ENCODE results near the gene TTC24. TPM values are rescaled to one million over a fixed set of nuclear protein-coding genes. Genes with fewer than 3 reads are reported as not detected.
"Not testable (repeated sequence)": the region's sequence is repeated elsewhere in the genome, so short reads cannot be mapped to it uniquely, and the experiment has no call there.

Gene TTC24
- polyA plus RNA-seq, 1 donor from 2014 or later: not detected

GRCh38 chr1:156551869-156552268 is 27.7 kb upstream of the TTC24 start:
- Histone ChIP-seq H4K20me1 (ENCODE audit: insufficient read depth) (no peaks in the 10 kb centered on the region), H3K27ac (ENCODE audit: low read length) (no peak overlapping the region), H3K4me2 (ENCODE audit: low read length) (no peak overlapping the region), H3K9me2 (ENCODE audit: insufficient read depth, low read length) (no peaks in the 10 kb centered on the region), H3K79me2 (replicated peaks; ENCODE audit: insufficient read depth, low read length) (no peaks in the 10 kb centered on the region), H3F3A (ENCODE audit: insufficient read depth, low read length, poor library complexity, severe bottlenecking) (no peaks in the 10 kb centered on the region), H3K9me3 (ENCODE audit: low read length) (no peaks in the 10 kb centered on the region), H2AFZ (ENCODE audit: low read depth, low read length) (no peak overlapping the region), H3K4me3 (ENCODE audit: low read length) (no peak overlapping the region), H3K9ac (ENCODE audit: low read length) (no peak overlapping the region), H3K36me3 (ENCODE audit: insufficient read depth, low read length) (no peaks in the 10 kb centered on the region), H3K27me3 (ENCODE audit: insufficient read depth, low read depth, low read length) (no peaks in the 10 kb centered on the region)
- TF ChIP-seq REST (IDR thresholded peaks at IDR 0.05; ENCODE audit: borderline replicate concordance) (no peak), POLR2AphosphoS5 (IDR thresholded peaks at IDR 0.05) (no peak), EP300 (conservative IDR thresholded peaks at IDR 0.05; ENCODE audit: poor library complexity, severe bottlenecking) (no peak), EZH2 (IDR thresholded peaks at IDR 0.05; ENCODE audit: borderline replicate concordance, insufficient read depth, low read length, poor library complexity, severe bottlenecking) (no peak), RAD21 (conservative IDR thresholded peaks at IDR 0.05) (no peak), TAF1 (IDR thresholded peaks at IDR 0.05; ENCODE audit: low read depth) (no peak), SMC3 (conservative IDR thresholded peaks at IDR 0.05; ENCODE audit: poor library complexity) (no peak), CTCF (IDR thresholded peaks at IDR 0.05; ENCODE audit: poor library complexity, severe bottlenecking) (no peak), MXI1 (conservative IDR thresholded peaks at IDR 0.05; ENCODE audit: poor library complexity, severe bottlenecking) (no peak)

DNA sequence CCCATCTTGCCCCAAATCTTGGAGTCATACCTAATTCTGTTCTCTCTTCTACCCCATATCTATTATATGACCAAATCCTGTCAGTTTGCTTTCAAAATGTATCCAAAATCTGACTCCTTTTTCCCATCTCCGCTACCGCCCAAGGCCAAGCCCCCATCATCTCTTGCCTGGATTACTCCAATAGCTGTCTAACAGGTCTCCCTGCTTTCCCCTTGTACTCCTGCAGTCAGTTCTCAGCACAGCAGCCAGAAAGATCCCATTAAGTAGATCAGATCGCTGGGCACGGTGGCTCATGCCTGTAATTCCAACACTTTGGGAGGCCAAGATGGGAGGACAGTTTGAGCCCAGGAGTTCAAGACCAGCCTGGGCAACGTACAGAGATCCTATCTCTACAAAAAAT is 27.0 kb upstream of the TTC24 start:
- no peak overlapping the region for H3K9ac ChIP-seq (ENCODE audit: low read length)
- H3K9me3 ChIP-seq (ENCODE audit: low read length): no peaks in the 10 kb centered on the region
- H3K4me2 ChIP-seq (ENCODE audit: low read length): no peak overlapping the region
- no peaks in the 10 kb centered on the region for H3K9me2 ChIP-seq (ENCODE audit: insufficient read depth, low read length)
- no peaks in the 10 kb centered on the region for H3F3A ChIP-seq (ENCODE audit: insufficient read depth, low read length, poor library complexity, severe bottlenecking)
- no peaks in the 10 kb centered on the region for H3K36me3 ChIP-seq (ENCODE audit: insufficient read depth, low read length)
- H3K4me3 ChIP-seq (ENCODE audit: low read length): no peak overlapping the region
- no peak overlapping the region for H2AFZ ChIP-seq (ENCODE audit: low read depth, low read length)
- no peaks in the 10 kb centered on the region for H3K79me2 ChIP-seq (replicated peaks; ENCODE audit: insufficient read depth, low read length)
- H3K27me3 ChIP-seq (ENCODE audit: insufficient read depth, low read depth, low read length): no peaks in the 10 kb centered on the region
- TF ChIP-seq EZH2 (IDR thresholded peaks at IDR 0.05; ENCODE audit: borderline replicate concordance, insufficient read depth, low read length, poor library complexity, severe bottlenecking): no peak
- no peak for TF ChIP-seq MXI1 (conservative IDR thresholded peaks at IDR 0.05; ENCODE audit: poor library complexity, severe bottlenecking)
- TF ChIP-seq RAD21 (conservative IDR thresholded peaks at IDR 0.05): no peak
- no peak for TF ChIP-seq EP300 (conservative IDR thresholded peaks at IDR 0.05; ENCODE audit: poor library complexity, severe bottlenecking)
- no peak for TF ChIP-seq CTCF (IDR thresholded peaks at IDR 0.05; ENCODE audit: poor library complexity, severe bottlenecking)
- TF ChIP-seq POLR2AphosphoS5 (IDR thresholded peaks at IDR 0.05): no peak
- no peak for TF ChIP-seq TAF1 (IDR thresholded peaks at IDR 0.05; ENCODE audit: low read depth)
- no peak for TF ChIP-seq REST (IDR thresholded peaks at IDR 0.05; ENCODE audit: borderline replicate concordance)
- TF ChIP-seq SMC3 (conservative IDR thresholded peaks at IDR 0.05; ENCODE audit: poor library complexity): no peak
- H4K20me1 ChIP-seq (ENCODE audit: insufficient read depth): no peaks in the 10 kb centered on the region
- H3K27ac ChIP-seq (ENCODE audit: low read length): no peak overlapping the region

DNA sequence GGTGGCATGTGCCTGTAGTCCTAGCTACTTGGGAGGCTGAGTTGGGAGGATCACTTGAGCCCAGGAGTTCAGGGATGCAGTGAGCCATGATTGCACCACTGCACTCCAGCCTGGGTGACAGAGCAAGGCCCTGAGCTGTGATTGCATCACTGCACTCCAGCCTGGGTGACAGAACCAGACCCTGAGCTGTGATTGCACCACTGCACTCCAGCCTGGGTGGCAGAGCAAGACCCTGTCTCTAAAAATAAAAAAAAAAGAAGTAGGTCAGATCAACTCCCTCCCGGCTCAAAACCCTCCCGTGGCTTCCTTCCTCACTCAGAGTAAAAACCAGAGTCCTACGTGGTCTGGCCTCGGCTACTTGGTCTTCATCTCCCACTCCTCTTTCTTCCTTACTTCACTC is 26.6 kb upstream of the TTC24 start:
- H3K9me2 ChIP-seq (ENCODE audit: insufficient read depth, low read length); H3K4me2 ChIP-seq (ENCODE audit: low read length); H3F3A ChIP-seq (ENCODE audit: insufficient read depth, low read length, poor library complexity, severe bottlenecking); H3K27ac ChIP-seq (ENCODE audit: low read length); H2AFZ ChIP-seq (ENCODE audit: low read depth, low read length); H3K27me3 ChIP-seq (ENCODE audit: insufficient read depth, low read depth, low read length); H3K4me3 ChIP-seq (ENCODE audit: low read length); H3K79me2 ChIP-seq (replicated peaks; ENCODE audit: insufficient read depth, low read length); H3K9me3 ChIP-seq (ENCODE audit: low read length); H3K36me3 ChIP-seq (ENCODE audit: insufficient read depth, low read length); H4K20me1 ChIP-seq (ENCODE audit: insufficient read depth); H3K9ac ChIP-seq (ENCODE audit: low read length): not testable (repeated sequence)

Data from neural cell (in vitro differentiated cells).